OCI-LY1 (cell line): ENCODE data around the gene UBTD1.

ENCODE experiments used
- H2AFZ ChIP-seq: fragments of 200-600 bp; sonication (generic), shearing (Covaris generic); 2 replicates; pipeline ENCODE4 v1.6.0; 2014; ENCODE audit warnings: antibody characterized with exemption, mild to moderate bottlenecking, low read length
- H3F3A ChIP-seq: fragments of 200-600 bp; sonication (generic), shearing (Covaris generic); 2 replicates; pipeline ENCODE4 v1.6.0; 2014; ENCODE audit warnings: mild to moderate bottlenecking, antibody characterized with exemption, low read length, moderate library complexity; ENCODE audit not compliant: insufficient read depth
- H3K27ac ChIP-seq: fragments of 200-600 bp; sonication (generic); 2 replicates; pipeline ENCODE4 v1.5.1; 2014; ENCODE audit warnings: low read length, mixed run types, mild to moderate bottlenecking, low read depth; ENCODE audit not compliant: poor library complexity, severe bottlenecking
- H3K27me3 ChIP-seq: fragments of 200-600 bp; sonication (generic); 2 replicates; pipeline ENCODE4 v1.6.0; 2014; ENCODE audit warnings: antibody characterized with exemption, mild to moderate bottlenecking, low read length, moderate library complexity; ENCODE audit not compliant: insufficient read depth
- H3K36me3 ChIP-seq: fragments of 200-600 bp; sonication (generic); 2 replicates; pipeline ENCODE4 v1.6.1; 2014; ENCODE audit warnings: mild to moderate bottlenecking, antibody characterized with exemption, low read length, moderate library complexity, mixed read lengths; ENCODE audit not compliant: insufficient read depth
- H3K4me1 ChIP-seq: fragments of 200-600 bp; sonication (generic); 2 replicates; pipeline ENCODE4 v1.5.1; 2014; ENCODE audit warnings: mild to moderate bottlenecking, low read length, moderate library complexity; ENCODE audit not compliant: insufficient read depth, severe bottlenecking
- H3K4me2 ChIP-seq: fragments of 200-600 bp; sonication (generic), shearing (Covaris generic); 2 replicates; pipeline ENCODE4 v1.6.1; 2014; ENCODE audit warnings: low read length
- H3K4me3 ChIP-seq: fragments of 200-600 bp; sonication (generic); 2 replicates; pipeline ENCODE4 v1.5.1; 2014; ENCODE audit warnings: low read length, low read depth, mild to moderate bottlenecking, mixed read lengths; ENCODE audit not compliant: poor library complexity, severe bottlenecking
- H3K79me2 ChIP-seq: fragments of 200-600 bp; shearing (Covaris generic); 2 replicates; pipeline ENCODE4 v1.6.1; 2016; ENCODE audit warnings: mixed run types, low read length, mixed read lengths; ENCODE audit not compliant: insufficient read depth
- H3K9ac ChIP-seq: fragments of 200-600 bp; sonication (generic), shearing (Covaris generic); 2 replicates; pipeline ENCODE4 v1.6.1; 2014; ENCODE audit warnings: mild to moderate bottlenecking, low read length, mixed read lengths
- H3K9me2 ChIP-seq: fragments of 200-600 bp; sonication (generic), shearing (Covaris generic); 2 replicates; pipeline ENCODE4 v1.6.1; 2014; ENCODE audit warnings: low read depth, mild to moderate bottlenecking, low read length, mixed read lengths
- H3K9me3 ChIP-seq: fragments of 200-600 bp; shearing (Covaris generic); 2 replicates; pipeline ENCODE4 v1.6.1; 2014; ENCODE audit warnings: low read length, mixed read lengths
- H4K20me1 ChIP-seq: fragments of 200-600 bp; sonication (generic), shearing (Covaris generic); 2 replicates; pipeline ENCODE4 v1.6.0; 2016; ENCODE audit warnings: mild to moderate bottlenecking, low read length; ENCODE audit not compliant: insufficient read depth
- CTCF ChIP-seq: fragments of 200-600 bp; sonication (generic), shearing (Covaris generic); IDR thresholded peaks from 2 replicates; pipeline ENCODE4 v1.5.1; 2017; ENCODE audit warnings: mild to moderate bottlenecking, antibody characterized with exemption, low read length, moderate library complexity, mixed read lengths
- EZH2 ChIP-seq: fragments of 200-600 bp; sonication (generic), shearing (Covaris generic); IDR thresholded peaks from 2 replicates; pipeline ENCODE4 v1.8.0; 2017; ENCODE audit warnings: borderline replicate concordance, mixed run types, mild to moderate bottlenecking, antibody characterized with exemption, low read length, moderate library complexity, mixed read lengths

Gene UBTD1

GRCh38 chr10:97456686-97457065, 42.0 kb upstream of the UBTD1 start:
- H3K36me3 ChIP-seq, result peaks cover 74% of the 10 kb centered on the region
- no peak overlapping the region for H3K4me2 ChIP-seq
- no peak overlapping the region for H2AFZ ChIP-seq
- H3K4me1 ChIP-seq, result no peaks in the 10 kb centered on the region
- no peaks in the 10 kb centered on the region for H3K27me3 ChIP-seq
- no peaks in the 10 kb centered on the region for H3K79me2 ChIP-seq
- no peaks in the 10 kb centered on the region for H3K9me3 ChIP-seq
- no peaks in the 10 kb centered on the region for H3F3A ChIP-seq
- no peak overlapping the region for H3K9ac ChIP-seq
- no peaks in the 10 kb centered on the region for H4K20me1 ChIP-seq
- no peak overlapping the region for H3K4me3 ChIP-seq
- TF ChIP-seq CTCF, result no peak
- TF ChIP-seq EZH2, result no peak
- no peak overlapping the region for H3K27ac ChIP-seq
- no peaks in the 10 kb centered on the region for H3K9me2 ChIP-seq

GRCh38 chr10:97459111-97459510, 39.6 kb upstream of the UBTD1 start:
- no peaks in the 10 kb centered on the region for H3K9me3 ChIP-seq
- no peak overlapping the region for H2AFZ ChIP-seq
- no peaks in the 10 kb centered on the region for H3K27me3 ChIP-seq
- no peaks in the 10 kb centered on the region for H3K4me1 ChIP-seq
- H3F3A ChIP-seq, result no peaks in the 10 kb centered on the region
- no peaks in the 10 kb centered on the region for H3K79me2 ChIP-seq
- no peak overlapping the region for H3K9ac ChIP-seq
- no peak overlapping the region for H3K27ac ChIP-seq
- peaks cover 89% of the 10 kb centered on the region for H3K36me3 ChIP-seq
- no peaks in the 10 kb centered on the region for H3K9me2 ChIP-seq
- H4K20me1 ChIP-seq, result no peaks in the 10 kb centered on the region
- TF ChIP-seq CTCF, result no peak
- no peak for TF ChIP-seq EZH2
- no peak overlapping the region for H3K4me3 ChIP-seq
- H3K4me2 ChIP-seq, result no peak overlapping the region

GRCh38 chr10:97459933-97460332, 38.8 kb upstream of the UBTD1 start:
- Histone ChIP-seq H2AFZ (no peak overlapping the region), H3K9me3 (no peaks in the 10 kb centered on the region), H3K9me2 (no peaks in the 10 kb centered on the region), H3K4me2 (no peak overlapping the region), H3F3A (no peaks in the 10 kb centered on the region), H3K27ac (no peak overlapping the region), H3K79me2 (no peaks in the 10 kb centered on the region), H3K27me3 (no peaks in the 10 kb centered on the region), H3K9ac (no peak overlapping the region), H3K4me1 (no peaks in the 10 kb centered on the region), H3K4me3 (no peak overlapping the region), H3K36me3 (peaks cover 81% of the 10 kb centered on the region), H4K20me1 (no peaks in the 10 kb centered on the region)
- TF ChIP-seq EZH2 (no peak), CTCF (no peak)
